HFF-Myc (cell line): ENCODE results near the gene CACFD1.

Experiments
- DNase-seq: peaks from one replicate; pipeline ENCODE4 v3.0.0-alpha.2; 2011; ENCODE audit warnings: low read depth; ENCODE audit errors: extremely low read depth
- H3K4me3 ChIP-seq: replicated peaks from 2 replicates; pipeline ENCODE4 v1.5.1; 2011; ENCODE audit warnings: low read depth, mild to moderate bottlenecking, control low read depth, low read length
- TF ChIP-seq, protein P1 (sequence below): IDR thresholded peaks from 2 replicates; pipeline ENCODE4 v1.5.1; 2012; ENCODE audit warnings: mild to moderate bottlenecking, low read depth, low read length, control low read depth; ENCODE audit errors: missing control alignments

CACFD1 gene

DNA sequence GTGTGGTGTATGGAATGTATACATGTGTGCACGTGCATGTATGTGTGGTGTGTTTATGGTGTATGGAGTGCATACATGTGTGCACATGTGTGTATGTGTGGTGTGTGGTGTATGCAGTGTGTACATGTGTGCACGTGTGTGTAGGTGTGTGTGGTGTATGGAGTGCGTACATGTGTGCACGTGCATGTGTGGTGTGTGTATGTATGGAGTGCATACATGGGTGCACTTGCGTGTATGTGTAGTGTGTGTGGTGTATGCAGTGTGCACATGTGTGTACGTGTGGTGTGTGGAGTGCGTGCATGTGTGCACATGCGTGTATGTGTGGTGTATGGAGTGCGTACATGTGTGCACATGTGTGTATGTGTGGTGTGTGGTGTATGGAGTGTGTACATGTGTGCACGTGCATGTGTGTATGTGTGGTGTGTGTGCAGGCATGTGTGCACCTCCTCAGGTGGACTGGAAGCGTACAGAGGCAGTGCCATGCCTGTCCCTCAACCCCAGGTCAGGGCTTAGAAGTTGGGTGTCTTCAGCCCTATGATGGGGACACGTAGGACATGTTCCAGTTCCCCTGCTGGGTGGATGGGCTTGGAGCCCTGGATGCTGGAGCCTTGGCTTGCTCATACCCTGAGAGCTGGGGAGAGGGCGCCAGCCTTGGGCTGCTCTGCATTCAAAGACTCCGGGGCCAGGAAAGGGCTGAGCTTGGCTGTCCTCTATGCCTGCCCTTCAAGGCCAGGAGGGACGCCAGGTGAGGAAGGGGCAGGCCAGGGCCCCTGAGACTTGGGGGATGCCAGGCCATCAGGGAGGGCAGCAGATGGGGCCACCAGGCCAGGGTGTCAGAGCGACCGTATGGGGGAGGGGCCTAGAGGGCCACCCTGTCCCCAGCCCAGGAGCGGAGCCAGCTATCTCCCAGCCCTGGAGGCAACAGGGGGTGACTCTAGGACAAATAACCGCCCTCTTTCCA is 52.8 kb downstream of the CACFD1 start:
- H3K4me3 ChIP-seq, result no peak overlapping the region
- TF ChIP-seq, protein P1, sequence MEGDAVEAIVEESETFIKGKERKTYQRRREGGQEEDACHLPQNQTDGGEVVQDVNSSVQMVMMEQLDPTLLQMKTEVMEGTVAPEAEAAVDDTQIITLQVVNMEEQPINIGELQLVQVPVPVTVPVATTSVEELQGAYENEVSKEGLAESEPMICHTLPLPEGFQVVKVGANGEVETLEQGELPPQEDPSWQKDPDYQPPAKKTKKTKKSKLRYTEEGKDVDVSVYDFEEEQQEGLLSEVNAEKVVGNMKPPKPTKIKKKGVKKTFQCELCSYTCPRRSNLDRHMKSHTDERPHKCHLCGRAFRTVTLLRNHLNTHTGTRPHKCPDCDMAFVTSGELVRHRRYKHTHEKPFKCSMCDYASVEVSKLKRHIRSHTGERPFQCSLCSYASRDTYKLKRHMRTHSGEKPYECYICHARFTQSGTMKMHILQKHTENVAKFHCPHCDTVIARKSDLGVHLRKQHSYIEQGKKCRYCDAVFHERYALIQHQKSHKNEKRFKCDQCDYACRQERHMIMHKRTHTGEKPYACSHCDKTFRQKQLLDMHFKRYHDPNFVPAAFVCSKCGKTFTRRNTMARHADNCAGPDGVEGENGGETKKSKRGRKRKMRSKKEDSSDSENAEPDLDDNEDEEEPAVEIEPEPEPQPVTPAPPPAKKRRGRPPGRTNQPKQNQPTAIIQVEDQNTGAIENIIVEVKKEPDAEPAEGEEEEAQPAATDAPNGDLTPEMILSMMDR, result no peak
- DNase-seq, result no peak

DNA sequence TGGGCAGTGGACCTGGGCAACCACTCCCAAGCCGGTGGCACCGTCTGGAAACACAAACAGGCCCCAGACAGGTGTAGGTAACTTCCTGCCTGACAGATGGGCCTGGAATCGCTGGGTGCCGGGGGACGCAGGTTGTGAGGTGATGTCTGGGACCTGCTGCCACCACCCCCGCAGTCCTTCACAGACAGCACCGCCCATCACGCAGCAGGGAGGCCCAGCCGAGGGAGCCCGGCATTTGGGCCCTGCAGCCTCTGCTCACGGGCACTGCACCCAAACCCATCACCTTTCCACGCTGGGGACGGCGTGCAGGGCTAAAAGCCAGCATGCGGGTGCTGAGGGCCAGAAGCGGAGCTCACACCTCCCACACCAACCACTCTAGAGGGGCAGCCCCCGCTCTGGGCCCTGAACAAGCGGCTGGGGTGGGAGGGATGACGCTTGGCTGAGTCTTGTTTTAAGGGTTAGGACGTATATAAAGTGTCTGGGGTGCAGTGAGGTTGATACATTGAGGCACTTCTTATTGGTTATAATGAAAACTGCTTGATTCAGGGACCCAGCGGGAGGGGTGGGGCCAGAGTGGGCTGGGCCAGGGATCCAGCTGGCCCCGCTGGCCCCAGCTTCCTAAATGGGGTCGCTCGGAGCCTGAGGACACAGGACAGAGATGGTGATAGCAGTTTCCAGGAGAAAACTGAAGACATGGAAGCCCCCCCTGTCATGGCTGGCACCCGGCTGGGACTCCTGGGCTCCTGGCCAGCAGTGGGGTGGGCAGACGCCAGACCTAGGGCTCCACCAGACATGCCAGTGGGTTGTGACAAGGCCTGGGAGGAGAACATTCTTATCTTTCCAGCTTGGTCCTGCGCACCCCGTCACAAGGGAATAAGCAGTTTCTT is 53.7 kb downstream of the CACFD1 start:
- TF ChIP-seq, protein P1, result no peak
- no peak overlapping the region for H3K4me3 ChIP-seq
- DNase-seq, result no peak

DNA sequence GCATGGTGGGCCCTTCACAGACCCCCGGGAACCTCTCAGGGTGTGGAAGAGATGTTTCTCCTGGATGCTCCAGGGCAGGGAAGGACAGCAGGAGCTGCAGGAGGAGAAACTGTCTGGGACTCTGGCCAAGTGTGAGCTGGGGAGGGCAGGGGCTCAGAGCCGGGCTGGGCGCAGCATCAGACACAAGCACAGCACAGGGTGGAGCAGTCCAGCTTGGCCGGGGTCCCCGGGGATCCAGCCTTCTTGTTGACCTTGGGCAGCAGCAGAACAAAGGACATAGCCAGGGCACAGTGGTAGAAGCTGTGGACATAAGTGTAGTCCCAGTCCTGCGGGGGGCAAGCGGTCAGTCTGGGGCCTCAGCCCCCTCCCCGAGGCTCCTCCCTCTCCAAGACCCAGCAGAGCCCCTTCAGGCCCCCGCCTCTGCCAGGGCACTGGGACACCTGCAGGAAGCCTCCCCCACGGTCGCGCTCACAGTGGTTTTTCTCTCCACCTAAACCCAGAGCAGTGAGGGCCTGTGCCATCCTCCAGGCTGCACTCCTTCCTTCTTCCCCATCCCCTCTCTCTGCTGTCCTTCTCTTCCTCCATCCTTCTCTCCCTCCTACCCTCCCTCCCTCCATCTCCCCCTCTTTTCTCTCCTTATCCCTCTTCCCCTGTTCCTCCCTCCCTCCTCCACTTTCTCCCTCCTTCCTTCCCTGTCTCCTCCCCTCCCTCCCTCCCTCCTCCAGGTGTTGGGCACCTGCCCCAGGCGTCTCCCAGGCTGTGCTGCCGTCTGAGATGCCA is 54.9 kb downstream of the CACFD1 start:
- no peak overlapping the region for H3K4me3 ChIP-seq
- DNase-seq, result no peak
- TF ChIP-seq, protein P1, result no peak

DNA sequence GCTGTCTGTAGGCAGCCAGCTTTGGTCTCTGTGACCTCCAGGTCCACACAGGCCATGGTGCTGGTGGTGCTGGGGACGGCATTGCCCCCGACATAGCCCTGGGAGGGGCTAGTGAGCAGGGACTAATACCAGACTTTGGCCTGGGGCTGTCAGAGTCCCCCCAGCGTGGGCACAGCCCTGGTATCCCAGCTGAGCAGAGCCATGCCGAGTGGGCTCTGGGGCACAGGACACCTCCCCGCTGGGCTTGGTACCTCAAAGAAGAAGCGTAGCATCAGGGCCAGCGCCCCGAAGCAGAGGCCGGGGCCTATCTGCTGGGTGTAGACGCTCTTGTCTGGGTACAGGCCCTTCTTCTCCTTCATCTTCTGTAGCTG is 55.4 kb downstream of the CACFD1 start:
- no peak for DNase-seq
- no peak overlapping the region for H3K4me3 ChIP-seq
- TF ChIP-seq, protein P1, result no peak

DNA sequence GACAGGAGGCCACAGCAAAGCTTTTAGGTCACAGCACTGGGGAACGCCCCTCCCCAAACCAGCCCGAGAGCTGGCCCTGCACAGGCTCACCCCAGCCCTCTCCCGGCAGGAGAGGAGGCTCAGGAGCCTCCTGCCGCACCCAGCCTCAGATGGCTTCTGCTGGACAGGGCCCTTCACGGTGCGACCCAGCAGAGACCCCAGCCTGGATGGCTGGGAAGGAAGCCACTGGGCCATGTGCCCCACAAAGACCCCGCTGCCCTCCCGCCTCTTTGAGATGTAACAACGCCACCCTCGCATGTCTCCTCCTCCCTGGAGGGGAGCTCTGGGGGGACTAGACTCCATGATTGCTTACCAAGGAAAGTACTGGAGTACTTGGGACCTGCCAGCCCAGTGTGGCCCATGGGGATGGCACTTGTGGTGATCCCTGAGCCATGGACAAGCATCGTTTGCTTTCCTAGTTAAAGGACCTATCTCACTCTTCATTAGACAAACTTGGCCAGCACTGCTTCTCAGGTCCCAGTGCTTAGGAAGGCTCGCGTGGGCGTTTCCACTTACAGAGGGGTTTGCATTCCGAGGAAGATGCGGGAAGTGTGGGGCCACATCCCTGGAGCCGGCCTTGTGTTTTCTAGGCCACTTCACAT is 56.0 kb downstream of the CACFD1 start:
- H3K4me3 ChIP-seq, result no peak overlapping the region
- TF ChIP-seq, protein P1, result no peak
- DNase-seq, result no peak

DNA sequence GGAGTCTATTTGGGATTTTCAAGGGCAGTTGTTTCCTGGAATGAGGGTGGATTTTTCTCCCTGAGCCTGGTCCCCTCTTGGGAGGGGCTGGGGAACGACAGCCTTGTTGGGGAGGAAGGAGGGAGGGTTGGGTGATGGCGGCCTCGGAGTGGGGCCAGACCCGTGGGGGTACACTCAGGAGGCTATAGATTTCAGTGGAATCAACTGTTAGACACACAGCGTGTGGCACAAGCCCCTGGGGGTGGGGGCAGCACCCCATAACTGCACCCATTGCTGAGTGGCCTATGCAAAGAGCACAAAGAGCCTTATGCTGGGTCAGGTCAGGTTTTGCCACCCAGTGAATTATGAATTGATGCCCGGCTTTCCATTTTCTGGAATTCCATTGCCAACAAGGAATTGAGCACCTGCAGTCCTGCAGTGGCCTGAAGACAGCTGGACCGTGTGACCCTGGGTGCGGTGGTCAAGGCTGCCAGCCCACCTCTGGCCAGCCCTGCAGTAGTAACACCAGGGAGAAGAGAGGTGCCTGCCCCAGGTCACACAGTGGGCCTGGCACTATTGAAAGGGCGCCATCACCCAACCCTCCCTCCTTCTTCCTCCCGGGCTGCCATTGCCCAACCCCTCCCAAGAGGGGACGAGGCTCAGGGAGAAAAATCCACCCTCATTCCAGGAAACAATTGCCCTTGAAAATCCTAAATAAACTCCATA is 56.6 kb downstream of the CACFD1 start:
- no peak for DNase-seq
- H3K4me3 ChIP-seq, result no peak overlapping the region
- TF ChIP-seq, protein P1, result no peak
